ENCODE results near the gene USP54. TPM values are rescaled to one million over a fixed set of nuclear protein-coding genes. Genes with fewer than 3 reads are reported as not detected.

USP54 gene
- total and polyA plus RNA-seq, 9 of the 15 experiments (the other 6 are each of a cell fraction or from before 2014, with no cell fraction given) = 3.8 to 40.1 (median 16.9) TPM

DNA sequence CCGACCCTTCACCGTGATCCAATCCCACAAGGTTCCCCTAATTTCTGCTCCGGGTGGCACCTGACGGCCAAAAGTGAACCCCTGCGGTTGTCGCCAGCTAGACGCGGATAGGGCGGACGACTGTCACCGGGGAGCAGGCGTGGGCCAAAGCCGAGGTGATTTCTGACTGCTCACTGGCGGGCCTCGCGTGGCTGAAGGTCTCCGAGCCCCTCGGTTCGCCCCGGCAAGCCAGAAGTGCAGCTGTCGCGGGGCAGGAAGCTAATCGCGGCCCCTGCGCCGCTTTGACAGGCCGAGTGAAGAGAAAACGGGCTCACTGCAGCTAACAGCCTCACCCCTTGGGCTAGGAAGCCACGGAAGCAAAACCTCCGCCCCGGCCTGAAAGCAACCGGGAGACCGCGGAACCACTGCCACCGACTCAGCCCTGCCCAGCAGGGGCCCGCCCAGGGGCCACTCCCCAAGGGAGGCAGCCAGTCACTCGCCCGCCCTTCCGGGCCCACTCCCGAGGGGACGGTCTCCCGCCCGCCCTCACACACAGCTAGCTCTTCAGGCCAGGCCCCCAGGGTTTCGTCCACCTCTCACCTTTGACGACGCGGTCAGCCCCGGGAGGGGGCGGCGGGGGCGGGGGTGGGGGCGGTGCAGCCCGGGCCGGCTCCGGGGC lies 95.8 kb downstream of the USP54 start (continued):
- no peak for TF ChIP-seq POLR2AphosphoS2 (IDR thresholded peaks at IDR 0.05; ENCODE audit: low read length)
- TF ChIP-seq SRF (CRISPR knock-in tag; IDR thresholded peaks at IDR 0.05) = no peak; a peak in 2 of 4 replicates
- TF ChIP-seq, protein P1, sequence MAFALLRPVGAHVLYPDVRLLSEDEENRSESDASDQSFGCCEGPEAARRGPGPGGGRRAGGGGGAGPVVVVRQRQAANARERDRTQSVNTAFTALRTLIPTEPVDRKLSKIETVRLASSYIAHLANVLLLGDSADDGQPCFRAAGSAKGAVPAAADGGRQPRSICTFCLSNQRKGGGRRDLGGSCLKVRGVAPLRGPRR (CRISPR knock-in tag; IDR thresholded peaks at IDR 0.05) = no peak
- TF ChIP-seq ILF3 (IDR thresholded peaks at IDR 0.05; ENCODE audit: borderline replicate concordance) = no peak
- no peak for TF ChIP-seq SRSF9 (IDR thresholded peaks at IDR 0.05; ENCODE audit: borderline replicate concordance, low read depth, low read length)
- TF ChIP-seq, protein P2, sequence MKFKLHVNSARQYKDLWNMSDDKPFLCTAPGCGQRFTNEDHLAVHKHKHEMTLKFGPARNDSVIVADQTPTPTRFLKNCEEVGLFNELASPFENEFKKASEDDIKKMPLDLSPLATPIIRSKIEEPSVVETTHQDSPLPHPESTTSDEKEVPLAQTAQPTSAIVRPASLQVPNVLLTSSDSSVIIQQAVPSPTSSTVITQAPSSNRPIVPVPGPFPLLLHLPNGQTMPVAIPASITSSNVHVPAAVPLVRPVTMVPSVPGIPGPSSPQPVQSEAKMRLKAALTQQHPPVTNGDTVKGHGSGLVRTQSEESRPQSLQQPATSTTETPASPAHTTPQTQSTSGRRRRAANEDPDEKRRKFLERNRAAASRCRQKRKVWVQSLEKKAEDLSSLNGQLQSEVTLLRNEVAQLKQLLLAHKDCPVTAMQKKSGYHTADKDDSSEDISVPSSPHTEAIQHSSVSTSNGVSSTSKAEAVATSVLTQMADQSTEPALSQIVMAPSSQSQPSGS (CRISPR knock-in tag; IDR thresholded peaks at IDR 0.05) = no peak
- no peak for TF ChIP-seq FOXA1 (IDR thresholded peaks at IDR 0.05; ENCODE audit: borderline replicate concordance)
- TF ChIP-seq, protein P3, sequence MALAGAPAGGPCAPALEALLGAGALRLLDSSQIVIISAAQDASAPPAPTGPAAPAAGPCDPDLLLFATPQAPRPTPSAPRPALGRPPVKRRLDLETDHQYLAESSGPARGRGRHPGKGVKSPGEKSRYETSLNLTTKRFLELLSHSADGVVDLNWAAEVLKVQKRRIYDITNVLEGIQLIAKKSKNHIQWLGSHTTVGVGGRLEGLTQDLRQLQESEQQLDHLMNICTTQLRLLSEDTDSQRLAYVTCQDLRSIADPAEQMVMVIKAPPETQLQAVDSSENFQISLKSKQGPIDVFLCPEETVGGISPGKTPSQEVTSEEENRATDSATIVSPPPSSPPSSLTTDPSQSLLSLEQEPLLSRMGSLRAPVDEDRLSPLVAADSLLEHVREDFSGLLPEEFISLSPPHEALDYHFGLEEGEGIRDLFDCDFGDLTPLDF (CRISPR knock-in tag; IDR thresholded peaks at IDR 0.05) = peak; percentile 89
- TF ChIP-seq, protein P4, sequence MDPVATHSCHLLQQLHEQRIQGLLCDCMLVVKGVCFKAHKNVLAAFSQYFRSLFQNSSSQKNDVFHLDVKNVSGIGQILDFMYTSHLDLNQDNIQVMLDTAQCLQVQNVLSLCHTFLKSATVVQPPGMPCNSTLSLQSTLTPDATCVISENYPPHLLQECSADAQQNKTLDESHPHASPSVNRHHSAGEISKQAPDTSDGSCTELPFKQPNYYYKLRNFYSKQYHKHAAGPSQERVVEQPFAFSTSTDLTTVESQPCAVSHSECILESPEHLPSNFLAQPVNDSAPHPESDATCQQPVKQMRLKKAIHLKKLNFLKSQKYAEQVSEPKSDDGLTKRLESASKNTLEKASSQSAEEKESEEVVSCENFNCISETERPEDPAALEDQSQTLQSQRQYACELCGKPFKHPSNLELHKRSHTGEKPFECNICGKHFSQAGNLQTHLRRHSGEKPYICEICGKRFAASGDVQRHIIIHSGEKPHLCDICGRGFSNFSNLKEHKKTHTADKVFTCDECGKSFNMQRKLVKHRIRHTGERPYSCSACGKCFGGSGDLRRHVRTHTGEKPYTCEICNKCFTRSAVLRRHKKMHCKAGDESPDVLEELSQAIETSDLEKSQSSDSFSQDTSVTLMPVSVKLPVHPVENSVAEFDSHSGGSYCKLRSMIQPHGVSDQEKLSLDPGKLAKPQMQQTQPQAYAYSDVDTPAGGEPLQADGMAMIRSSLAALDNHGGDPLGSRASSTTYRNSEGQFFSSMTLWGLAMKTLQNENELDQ (CRISPR knock-in tag; IDR thresholded peaks at IDR 0.05; ENCODE audit: borderline replicate concordance) = peak; percentile 86
- TF ChIP-seq CHCHD3 (CRISPR knock-in tag; IDR thresholded peaks at IDR 0.05) = no peak
- TF ChIP-seq, protein P5, sequence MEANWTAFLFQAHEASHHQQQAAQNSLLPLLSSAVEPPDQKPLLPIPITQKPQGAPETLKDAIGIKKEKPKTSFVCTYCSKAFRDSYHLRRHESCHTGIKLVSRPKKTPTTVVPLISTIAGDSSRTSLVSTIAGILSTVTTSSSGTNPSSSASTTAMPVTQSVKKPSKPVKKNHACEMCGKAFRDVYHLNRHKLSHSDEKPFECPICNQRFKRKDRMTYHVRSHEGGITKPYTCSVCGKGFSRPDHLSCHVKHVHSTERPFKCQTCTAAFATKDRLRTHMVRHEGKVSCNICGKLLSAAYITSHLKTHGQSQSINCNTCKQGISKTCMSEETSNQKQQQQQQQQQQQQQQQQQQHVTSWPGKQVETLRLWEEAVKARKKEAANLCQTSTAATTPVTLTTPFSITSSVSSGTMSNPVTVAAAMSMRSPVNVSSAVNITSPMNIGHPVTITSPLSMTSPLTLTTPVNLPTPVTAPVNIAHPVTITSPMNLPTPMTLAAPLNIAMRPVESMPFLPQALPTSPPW (CRISPR knock-in tag; IDR thresholded peaks at IDR 0.05) = peak; percentile 97
- peak; percentile 55; the same call in 1 of the 2 replicates for TF ChIP-seq ZBTB17 (CRISPR knock-in tag; IDR thresholded peaks at IDR 0.05)
- TF ChIP-seq LARP7 (IDR thresholded peaks at IDR 0.05) = no peak
- TF ChIP-seq ARNT (IDR thresholded peaks at IDR 0.05) = no peak
- TF ChIP-seq, protein P6, sequence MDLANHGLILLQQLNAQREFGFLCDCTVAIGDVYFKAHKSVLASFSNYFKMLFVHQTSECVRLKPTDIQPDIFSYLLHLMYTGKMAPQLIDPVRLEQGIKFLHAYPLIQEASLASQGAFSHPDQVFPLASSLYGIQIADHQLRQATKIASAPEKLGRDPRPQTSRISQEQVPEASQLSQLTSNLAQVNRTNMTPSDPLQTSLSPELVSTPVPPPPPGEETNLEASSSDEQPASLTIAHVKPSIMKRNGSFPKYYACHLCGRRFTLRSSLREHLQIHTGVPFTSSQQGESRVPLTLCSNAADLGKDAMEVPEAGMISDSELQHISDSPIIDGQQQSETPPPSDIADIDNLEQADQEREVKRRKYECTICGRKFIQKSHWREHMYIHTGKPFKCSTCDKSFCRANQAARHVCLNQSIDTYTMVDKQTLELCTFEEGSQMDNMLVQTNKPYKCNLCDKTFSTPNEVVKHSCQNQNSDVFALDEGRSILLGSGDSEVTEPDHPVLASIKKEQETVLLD (IDR thresholded peaks at IDR 0.05) = no peak; the same call in 1 of the 2 replicates

Data from K562 (cell line).